Nephron (organoid): ENCODE results near the gene RAB11FIP5.

Experiments
- H3K27ac Mint-ChIP-seq, 3 experiments: 2 replicates each; pipeline ENCODE4 v1.8.0; 2020; ENCODE audit warnings: mixed read lengths in 3 of 3, mild to moderate bottlenecking in 2 of 3, moderate library complexity in 1 of 3
- H3K27me3 Mint-ChIP-seq: 2 replicates; pipeline ENCODE4 v1.8.0; 2021; ENCODE audit warnings: low read depth, mild to moderate bottlenecking, moderate library complexity, mixed read lengths
- H3K36me3 Mint-ChIP-seq: 2 replicates; pipeline ENCODE4 v1.8.0; 2020; ENCODE audit warnings: low read depth, mixed read lengths
- H3K4me1 Mint-ChIP-seq: 2 replicates; pipeline ENCODE4 v1.8.0; 2020; ENCODE audit warnings: mixed read lengths
- H3K4me3 Mint-ChIP-seq, 3 experiments: 2 replicates each; pipeline ENCODE4 v1.8.0; 2020; ENCODE audit warnings: mild to moderate bottlenecking in 3 of 3, mixed read lengths in 3 of 3, moderate library complexity in 2 of 3
- H3K9me3 Mint-ChIP-seq: 2 replicates; pipeline ENCODE4 v1.8.0; 2020; ENCODE audit warnings: mixed read lengths
- CTCF ChIP-seq, 3 experiments: fragments of 200-600 bp; sonication (generic); IDR thresholded peaks; one replicate each; pipeline ENCODE4 v1.5.0; 2021; ENCODE audit warnings: antibody characterized with exemption in 3 of 3; ENCODE audit not compliant: unreplicated experiment in 3 of 3

RAB11FIP5 gene

GRCh38 chr2:73112913-73113854 lies at the start of gene RAB11FIP5:
RAB11FIP5 (minus strand) TSS chr2:73112948; CDS start chr2:73112777, 171 bp downstream.
- peak within 1 kb of the TSS; percentile 84 to 96 (median 92) for H3K27ac Mint-ChIP-seq
- peaks cover 39% of the 10 kb centered on the region for H3K27me3 Mint-ChIP-seq
- H3K4me1 Mint-ChIP-seq, result peaks cover 16% of the 10 kb centered on the region
- peak within 1 kb of the TSS; percentile 87 to 95 (median 92) for H3K4me3 Mint-ChIP-seq
- TF ChIP-seq CTCF (IDR thresholded peaks at IDR 0.05; ENCODE audit: unreplicated experiment in 3 of 3), result no peak
- no peaks in the 10 kb centered on the region for H3K9me3 Mint-ChIP-seq
- H3K36me3 Mint-ChIP-seq, result no peaks in the 10 kb centered on the region

GRCh38 chr2:73156539-73157124 lies 43.9 kb upstream of the RAB11FIP5 start:
- peaks cover 44% of the 10 kb centered on the region for H3K27me3 Mint-ChIP-seq

GRCh38 chr2:73142937-73143336 lies 30.2 kb upstream of the RAB11FIP5 start:
- Mint-ChIP-seq H3K4me3 (no peak overlapping the region), H3K9me3 (no peaks in the 10 kb centered on the region)

More at GRCh38 chr2:73156539-73157124, 43.9 kb upstream of the RAB11FIP5 start:
- H3K4me1 Mint-ChIP-seq, result no peaks in the 10 kb centered on the region
- peak; percentile 64 to 79 (median 77) for TF ChIP-seq CTCF (IDR thresholded peaks at IDR 0.05; ENCODE audit: unreplicated experiment in 3 of 3)
- peak overlapping the region in 1 of 3 experiments; percentile 10 for H3K27ac Mint-ChIP-seq
- peaks cover 6% of the 10 kb centered on the region for H3K9me3 Mint-ChIP-seq
- H3K4me3 Mint-ChIP-seq, result no peak overlapping the region
- H3K36me3 Mint-ChIP-seq, result no peaks in the 10 kb centered on the region

GRCh38 chr2:73141896-73142295 lies 29.1 kb upstream of the RAB11FIP5 start:
- Mint-ChIP-seq H3K4me3 (no peak overlapping the region), H3K27me3 (peaks cover 21% of the 10 kb centered on the region), H3K4me1 (no peaks in the 10 kb centered on the region), H3K36me3 (no peaks in the 10 kb centered on the region), H3K27ac (no peak overlapping the region), H3K9me3 (no peaks in the 10 kb centered on the region)
- no peak for TF ChIP-seq CTCF (IDR thresholded peaks at IDR 0.05; ENCODE audit: unreplicated experiment in 3 of 3)

More at GRCh38 chr2:73142937-73143336, 30.2 kb upstream of the RAB11FIP5 start:
- peaks cover 21% of the 10 kb centered on the region for H3K27me3 Mint-ChIP-seq
- no peak overlapping the region for H3K27ac Mint-ChIP-seq
- no peaks in the 10 kb centered on the region for H3K36me3 Mint-ChIP-seq
- no peak for TF ChIP-seq CTCF (IDR thresholded peaks at IDR 0.05; ENCODE audit: unreplicated experiment in 3 of 3)
- no peaks in the 10 kb centered on the region for H3K4me1 Mint-ChIP-seq

GRCh38 chr2:73135236-73135635 lies 22.5 kb upstream of the RAB11FIP5 start:
- H3K4me3 Mint-ChIP-seq, result no peak overlapping the region
- H3K9me3 Mint-ChIP-seq, result peaks cover 3% of the 10 kb centered on the region
- no peak overlapping the region for H3K27ac Mint-ChIP-seq
- H3K36me3 Mint-ChIP-seq, result no peaks in the 10 kb centered on the region
- H3K27me3 Mint-ChIP-seq, result peaks cover 7% of the 10 kb centered on the region
- no peak for TF ChIP-seq CTCF (IDR thresholded peaks at IDR 0.05; ENCODE audit: unreplicated experiment in 3 of 3)
- H3K4me1 Mint-ChIP-seq, result peaks cover 5% of the 10 kb centered on the region
